Stimulated activated naive CD4-positive, alpha-beta T cell treated with Interleukin-2 at 50 U/mL for 16 hours (primary cell): ENCODE measurements around the gene CRYBA4.

Source experiments
- DNase-seq: peaks from one replicate; lab custom pipeline; 2025; lab: John Stamatoyannopoulos, UW

CRYBA4 gene

DNA sequence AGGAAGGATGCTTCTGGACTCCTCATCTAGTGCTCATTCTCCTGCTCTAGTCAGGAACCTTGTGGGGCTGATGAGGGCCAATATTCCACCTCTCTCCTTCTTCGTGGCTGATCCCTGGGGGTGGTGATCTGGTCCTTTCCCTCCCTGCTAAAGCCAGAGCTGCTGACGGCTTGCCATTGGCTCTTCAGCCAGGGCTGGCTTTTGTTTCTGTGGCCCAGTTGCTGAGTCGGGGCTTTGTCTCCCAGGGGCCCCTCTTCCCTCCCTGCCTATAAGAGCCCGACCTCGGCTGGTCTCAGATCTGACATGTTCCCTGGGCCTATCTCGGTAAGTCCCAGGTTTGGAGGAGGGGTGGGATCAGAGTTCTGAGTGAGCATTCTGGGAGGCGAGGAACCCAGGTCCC is at the start of gene CRYBA4:
Gene CRYBA4, plus strand, starts transcription at position 301 of the 400 bp plus-strand sequence. CDS start 634 bp downstream, outside the sequence.
- DNase-seq: no peak

DNA sequence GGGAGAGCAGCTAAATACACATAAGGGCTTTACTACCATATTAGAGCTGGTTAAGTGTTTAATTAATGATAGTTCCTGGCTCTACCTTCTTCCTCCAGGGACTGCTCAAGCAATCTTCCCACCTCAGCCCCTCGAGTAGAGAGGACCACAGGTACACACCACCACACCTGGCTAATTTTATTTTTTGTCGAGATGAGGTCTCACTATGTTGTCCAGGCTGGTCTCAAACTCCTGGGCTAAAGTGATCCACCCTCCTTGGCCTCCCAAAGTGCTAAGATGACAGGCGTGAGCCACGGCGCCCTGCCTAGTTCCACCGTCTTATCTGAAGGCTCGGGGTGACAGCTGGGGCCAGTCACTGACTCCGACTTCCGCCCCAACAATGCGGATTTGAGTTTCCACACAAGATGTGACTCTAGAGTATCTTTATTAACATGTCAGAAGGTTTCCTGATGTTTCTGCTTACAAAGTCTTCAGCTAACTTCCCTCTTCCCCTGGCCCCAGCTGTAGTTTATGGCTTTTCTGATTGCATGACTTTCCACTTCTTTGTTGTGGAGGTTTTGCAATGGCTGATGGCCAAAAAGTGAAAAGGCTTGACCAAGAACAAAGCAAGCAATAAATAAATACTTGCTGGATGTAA is 48.6 kb upstream of the CRYBA4 start:
- DNase-seq: no peak

DNA sequence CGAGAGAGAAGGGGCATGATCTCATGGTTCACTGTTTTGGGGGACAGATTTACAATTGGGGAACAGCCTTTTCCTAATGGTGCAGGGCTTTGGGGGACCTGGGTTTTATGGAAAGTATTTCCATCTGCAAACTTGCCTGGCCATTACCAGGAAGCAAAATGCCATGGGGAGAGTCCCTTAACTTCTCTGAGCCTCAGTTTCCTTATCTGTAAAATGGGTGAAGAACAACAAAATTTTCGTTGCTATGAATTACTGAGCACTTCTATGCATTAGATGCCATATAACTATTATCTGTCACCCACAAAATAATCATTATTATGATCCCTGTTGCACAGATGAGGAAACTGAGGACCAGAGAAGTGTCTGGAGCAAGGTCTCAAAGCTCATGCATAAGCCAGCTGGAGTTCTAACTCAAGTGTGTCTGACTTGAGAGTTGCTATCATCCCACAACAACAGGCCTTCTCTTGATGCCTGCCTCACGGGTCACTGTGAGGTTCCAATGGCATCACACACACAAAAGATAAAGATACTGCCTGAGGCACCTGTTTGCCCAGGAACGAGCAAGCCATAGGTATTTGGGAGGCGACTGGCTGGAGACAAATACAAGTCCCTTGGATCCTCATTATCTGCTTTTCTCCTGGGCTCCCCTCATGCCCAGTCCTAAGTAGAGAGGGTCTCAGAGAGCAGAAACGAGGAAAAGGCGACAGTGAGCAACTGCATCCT is 47.6 kb upstream of the CRYBA4 start:
- no peak for DNase-seq

DNA sequence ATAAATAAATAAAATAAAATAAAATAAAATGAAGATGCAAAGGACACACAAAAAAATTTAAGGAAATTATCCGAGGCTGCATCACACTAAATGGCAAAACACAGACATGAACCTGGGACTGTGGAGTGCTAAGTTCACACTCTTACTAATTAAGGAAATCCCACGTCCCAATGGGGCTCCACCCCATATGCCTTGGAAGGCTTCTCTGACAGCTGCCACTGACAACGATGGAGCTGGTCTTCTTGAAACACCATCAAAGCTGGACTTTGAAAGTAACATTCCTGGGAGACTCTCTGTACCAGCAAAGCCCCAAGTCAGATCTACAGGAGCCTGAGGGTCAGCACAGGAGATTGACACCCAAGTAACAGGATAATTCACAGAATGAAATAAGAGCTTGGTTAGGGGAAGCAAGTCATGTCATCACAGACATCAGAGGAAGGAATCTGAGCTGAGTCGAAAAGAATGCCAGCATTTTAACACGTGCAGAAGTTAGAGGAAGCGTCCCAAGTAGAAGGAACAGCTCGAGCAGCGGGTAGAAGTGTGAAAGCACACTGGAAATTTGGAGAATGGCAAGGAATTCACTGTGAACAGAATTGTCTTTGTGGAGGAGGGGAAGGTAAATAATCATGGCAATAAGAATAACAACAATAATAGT is 45.6 kb upstream of the CRYBA4 start:
- DNase-seq: no peak

DNA sequence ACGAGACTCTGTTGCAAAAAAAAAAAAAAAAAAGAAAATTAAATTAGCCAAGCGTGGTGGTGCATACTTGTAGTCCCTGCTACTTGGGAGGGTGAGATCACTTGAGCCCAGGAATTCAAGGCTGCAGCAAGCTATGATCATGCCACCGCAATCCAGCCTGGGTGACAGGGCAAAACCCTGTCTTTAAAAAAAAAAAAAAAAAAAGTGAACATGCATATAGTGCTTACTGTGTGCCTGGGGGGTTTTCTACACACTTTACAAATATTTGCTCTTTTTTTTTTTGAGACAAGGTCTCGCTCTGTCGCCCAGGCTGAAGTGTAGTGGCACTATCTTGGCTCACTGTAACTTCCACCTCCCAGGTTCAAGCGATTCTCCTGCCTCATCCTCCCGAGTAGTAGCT is 44.7 kb upstream of the CRYBA4 start:
- no peak for DNase-seq

DNA sequence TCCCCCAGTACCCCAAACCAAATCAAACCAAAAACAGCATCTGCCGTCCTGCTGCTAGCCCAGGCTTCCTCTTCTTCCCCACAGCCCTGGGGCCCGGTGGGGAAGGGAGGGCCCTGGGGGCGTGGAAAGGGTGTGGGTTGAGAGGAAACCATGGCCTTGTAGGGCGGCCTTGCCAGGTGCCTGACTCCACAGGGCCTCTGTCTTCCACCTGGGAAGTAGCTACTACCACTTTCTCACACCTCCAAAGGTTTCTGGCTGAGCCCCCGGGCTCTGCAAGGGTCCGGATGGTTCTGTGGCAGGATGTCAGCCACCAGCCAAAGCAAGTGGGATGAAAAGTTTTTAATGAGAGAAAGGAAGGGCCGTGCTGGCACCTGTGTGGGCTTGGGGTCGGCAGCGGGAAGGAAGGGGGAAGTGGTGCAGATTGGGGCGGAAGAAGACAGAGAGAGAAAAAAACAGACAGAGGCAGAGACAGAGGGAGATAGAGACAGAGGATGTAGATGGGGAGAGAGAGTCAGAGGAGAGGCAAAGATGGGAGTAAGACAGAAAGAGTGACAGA is 42.4 kb upstream of the CRYBA4 start:
- DNase-seq: peak; percentile 44

DNA sequence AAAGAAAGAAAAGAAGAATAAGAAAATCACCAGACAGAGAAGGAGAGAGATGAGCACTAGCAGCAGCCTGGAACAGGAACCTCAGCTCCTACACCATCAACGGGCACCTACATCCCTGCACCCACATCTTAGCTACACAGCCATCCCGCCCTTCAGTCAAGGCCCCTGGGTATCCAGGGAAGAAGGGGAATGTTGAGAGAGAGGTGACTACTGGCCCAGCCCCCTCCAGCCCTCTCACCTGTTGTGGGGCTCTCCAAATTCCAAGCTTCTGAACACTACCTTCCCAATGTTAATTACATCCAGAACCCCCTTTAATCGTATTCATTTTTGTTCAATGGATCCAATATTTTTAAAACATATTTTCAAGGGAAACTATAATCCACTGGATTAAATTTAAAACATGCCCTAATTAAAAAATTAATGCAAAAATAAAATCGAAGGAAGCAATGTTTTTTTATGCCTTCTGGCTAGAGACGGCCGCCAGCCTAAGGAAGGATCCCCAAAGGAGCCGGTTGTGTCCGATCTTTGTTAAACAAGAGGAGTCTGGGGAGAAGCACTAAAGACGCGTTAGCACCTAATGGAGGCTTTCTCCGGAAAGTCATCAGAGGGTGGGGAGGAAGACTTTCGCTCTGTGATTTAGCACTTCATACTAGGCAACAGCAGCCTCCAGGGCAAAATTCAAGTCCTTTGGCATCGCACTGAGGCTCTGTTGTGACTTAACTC is 41.4 kb upstream of the CRYBA4 start:
- no peak for DNase-seq

DNA sequence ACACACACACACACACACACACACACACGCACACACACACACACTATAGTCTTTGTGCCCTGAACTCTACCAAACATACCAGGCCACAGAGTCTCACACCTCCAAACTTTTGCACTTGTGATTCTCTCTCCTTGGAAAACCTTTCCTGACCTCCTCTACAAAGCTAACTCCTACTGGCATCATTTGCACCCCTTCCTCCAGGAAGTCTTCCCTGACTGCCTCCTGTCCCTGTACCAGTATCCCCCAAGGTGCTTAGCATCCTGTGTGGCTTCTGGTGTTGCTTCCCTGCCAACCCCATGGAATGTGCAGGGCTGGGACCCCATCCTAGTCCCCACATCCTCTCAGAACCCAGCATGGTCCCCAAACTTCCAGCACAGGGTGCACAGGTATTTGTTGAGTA is 40.7 kb upstream of the CRYBA4 start:
- no peak for DNase-seq

DNA sequence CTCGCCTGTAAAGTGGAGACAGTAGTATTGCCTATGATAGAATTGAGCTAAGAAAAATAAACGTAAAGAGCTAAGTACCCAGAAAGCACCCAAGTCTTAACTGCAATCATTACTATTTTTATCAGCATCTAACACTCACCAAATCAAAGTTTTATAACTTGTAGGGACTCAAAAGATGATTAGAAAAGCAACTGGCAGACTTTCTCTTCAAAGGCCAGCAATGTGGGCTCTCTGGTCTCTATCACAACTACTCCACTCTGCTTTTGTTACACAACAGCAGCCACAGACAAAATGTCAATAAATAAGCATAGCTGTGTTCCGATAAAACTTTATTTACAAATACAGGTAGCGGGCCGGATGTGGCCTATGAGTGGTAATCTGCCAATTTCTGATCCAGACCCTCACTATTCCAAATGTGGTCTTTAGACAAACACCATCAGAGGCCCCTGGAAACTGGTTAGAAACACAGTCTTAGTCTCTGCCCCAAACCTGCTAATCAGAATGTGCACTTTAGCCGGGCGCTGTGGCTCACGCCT is 40.1 kb upstream of the CRYBA4 start:
- DNase-seq: no peak

DNA sequence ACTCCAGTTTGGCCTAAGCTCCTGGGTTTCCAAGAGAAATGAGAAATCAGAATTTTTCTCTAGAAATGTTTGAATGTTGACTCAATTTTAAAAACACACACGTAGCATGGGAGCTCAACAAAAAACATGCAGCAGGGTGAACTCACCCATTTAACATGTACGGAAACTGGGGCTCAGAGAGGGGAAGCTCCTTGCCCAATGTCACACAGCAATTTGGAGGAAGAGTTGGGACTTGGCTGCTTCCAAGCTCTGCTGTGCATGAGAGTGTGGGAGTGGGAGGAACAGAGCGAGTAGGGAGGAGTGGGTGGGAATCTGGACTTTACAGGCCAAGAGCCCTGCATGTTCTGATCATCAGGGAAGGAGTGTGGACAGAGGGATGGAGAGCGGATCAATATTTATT is 37.8 kb upstream of the CRYBA4 start:
- DNase-seq: no peak

DNA sequence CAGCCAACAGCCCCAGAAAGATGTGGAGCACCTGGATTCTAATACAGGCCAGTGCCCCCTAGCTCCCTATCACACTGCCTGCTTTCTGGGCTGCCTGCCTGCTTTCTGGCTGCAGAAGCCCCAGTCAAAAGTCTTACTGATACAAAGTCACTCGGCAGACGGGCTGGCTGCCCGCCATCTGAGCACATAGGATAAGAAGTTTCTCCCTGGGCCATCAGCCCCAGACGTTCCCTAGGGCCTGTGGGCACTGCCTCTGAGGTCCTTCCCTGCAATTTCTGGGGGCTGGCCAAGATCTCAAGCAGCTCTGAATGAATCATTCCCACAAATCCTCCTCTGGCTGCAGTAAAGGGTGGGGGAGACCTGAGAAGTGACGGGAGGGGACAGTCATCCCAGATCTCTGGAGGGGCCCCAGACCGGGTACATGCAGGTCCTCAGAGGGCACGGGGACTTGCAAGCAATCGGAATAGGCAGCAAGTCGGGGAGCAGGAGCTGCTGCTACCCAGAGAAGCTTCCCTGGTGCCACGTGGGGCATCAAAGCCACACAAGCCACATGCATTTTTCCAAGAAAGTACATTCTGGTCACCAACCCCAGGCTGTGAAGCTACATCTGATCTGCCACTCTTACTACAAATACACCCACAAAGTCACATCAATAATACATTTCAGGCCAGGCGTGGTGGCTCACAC is 36.5 kb upstream of the CRYBA4 start:
- DNase-seq: no peak

DNA sequence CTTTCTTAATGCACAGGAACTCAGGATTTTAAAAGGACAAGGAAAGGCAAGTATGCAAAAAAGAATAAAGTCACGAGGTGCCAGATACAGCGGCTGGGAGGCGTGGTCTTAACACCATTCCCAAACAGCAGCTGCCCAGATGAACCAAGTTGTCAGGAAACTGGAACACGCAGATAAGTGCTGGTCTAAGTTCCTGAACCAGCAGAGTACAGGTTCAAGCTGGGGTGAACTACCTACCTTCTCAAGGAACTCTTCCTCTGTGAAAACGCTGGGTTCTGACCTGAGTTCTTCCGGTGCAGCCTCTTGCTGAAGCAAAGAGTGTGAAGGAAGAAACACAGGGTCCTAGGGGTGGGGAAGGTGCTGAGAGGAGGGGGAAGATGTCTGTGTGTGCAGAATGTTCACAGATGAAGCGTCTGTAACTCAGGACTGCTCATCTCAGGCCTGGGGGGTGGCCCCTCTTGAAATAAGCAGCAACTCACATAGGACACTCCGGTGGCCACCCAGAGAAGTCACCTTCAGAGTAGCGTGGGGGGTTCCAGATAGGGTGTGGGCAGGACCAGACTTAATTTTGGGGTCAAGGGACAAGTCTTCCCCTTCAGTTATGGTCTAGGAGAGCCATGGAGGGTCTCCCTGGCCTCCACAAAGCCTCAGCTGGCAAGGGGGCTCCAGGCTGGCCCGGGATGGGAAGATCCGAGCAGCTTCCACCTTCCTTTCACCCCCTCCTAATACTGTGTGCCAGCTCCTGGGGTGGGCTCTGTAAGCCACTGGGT is 35.0 kb upstream of the CRYBA4 start:
- DNase-seq: no peak

DNA sequence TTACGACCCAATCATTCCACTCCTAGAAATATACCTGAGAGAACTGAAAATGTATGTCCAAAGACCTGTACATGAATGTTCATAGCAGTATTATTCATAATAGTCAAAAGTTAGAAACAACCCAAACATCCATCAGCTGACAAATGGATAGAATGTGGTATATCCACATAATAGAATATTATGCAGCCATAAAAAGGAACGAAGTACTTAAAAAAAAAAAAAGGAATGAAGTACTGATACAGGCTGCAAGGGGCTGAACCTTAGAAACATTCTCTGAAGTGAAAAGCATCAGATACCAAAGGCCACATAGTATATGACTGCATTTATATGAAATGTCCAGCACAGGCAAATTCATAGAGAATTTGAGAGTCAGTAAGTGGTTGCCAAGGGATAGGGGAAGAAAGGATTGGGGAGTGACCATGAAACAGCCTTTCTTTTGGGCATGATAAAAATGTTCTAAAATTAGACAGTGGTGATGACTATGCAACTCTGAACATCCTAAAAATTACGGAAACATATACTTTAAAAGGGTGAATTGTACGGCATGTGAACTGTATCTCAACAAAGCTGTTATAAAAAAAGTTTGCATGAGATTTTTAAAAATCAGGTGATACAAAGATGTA is 33.7 kb upstream of the CRYBA4 start:
- no peak for DNase-seq

DNA sequence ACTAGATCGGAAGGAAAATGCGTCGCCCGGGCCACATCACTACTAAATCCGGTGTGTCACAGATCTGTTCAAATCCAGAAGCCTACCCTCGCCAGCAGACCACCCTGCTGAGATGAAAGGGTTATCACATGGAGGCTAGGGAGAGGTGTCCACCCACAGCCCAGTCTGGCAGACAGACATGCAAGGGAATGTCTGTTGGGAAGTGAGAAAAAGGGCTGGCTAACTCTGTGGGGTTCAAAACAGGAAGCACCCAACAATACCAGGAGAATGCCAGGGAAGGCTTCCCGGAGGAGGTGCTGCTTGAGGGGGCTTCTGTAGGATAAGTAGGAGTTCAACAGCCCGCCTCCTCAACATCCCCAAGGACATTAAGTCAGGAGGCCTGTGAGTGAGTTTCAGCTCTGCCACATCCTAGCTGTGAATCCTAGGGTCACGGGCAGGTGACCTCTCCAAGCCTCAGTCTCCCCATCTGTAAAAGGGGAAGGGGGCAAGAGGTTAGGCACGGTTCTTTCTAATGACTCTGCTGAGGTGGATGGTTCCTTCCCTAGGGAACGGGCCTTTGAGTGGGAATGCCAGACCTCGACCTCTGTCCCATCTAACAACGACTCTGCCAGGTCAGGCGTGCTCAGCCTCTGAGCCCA is 32.9 kb upstream of the CRYBA4 start:
- DNase-seq: no peak

DNA sequence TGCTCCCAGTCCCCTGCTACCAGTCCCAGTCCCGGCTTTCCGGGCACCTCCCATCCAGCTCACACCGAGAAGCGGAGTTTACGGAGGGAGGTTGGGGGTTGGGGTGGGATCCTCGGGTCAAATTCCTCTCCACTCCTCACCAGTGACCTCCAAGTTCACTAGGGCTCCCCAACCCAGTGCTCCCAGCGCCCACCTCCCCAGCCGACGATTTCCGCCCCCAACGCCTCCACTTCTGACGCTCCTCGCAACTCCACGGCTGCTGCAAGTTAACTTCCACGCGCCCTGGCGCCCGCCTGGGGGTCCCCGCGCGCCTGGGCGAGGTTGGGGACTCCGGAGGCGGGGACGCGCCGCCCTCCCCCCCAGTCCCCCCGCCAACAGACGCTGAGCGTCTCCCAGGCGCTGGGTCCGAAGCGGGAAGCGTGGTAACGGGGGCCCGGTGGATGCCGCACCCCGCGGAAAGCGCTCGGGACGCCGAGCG is 32.4 kb upstream of the CRYBA4 start:
- peak; percentile 24 for DNase-seq

DNA sequence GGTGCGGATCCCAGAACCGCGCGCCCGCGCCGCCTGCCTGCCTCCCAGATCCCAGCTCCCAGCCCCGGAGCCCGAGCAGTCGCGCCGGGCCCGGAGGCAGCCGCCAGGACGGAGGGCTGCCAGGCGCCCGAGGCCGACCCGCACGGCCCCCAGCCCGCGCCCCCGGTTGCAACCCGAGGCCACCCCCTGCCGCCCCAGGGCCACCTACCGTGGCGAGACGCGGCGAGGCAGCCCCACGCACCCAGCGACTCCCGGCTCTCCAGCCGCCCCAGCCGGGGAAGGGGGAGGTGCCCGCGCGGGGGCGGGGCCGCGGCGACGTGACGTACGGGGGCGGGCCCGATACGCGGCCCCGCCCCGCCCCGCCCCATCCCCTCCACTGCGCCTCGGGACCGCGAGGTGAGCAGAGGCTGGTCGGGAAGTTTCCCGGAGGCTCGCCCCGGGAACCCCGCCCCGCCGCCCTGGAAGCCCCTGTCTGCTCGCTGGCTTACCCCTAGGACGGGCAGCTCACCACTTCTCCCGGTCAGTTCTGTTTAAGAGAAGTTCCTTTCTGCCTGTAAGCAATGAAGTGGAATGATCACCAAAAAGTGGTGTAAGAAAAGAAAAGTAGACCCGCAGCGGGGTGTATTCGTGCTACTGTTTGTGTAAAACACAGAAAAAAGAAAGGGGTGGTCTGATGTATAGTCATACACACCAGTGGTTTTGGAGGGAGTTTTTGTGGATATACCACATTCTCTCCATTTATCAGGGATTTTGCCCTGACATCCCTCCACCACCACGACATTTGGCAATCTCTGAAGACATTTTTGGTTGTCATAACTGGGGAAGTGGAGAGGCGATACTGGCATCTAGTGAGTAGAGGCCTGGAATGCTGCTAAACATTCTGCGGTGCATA is 31.7 kb upstream of the CRYBA4 start, which contains the start of gene TPST2:
Gene TPST2, minus strand, starts transcription at position 288 of the 892 bp plus-strand sequence. CDS start 48,502 bp downstream, outside the sequence.
- DNase-seq: peak; percentile 65

DNA sequence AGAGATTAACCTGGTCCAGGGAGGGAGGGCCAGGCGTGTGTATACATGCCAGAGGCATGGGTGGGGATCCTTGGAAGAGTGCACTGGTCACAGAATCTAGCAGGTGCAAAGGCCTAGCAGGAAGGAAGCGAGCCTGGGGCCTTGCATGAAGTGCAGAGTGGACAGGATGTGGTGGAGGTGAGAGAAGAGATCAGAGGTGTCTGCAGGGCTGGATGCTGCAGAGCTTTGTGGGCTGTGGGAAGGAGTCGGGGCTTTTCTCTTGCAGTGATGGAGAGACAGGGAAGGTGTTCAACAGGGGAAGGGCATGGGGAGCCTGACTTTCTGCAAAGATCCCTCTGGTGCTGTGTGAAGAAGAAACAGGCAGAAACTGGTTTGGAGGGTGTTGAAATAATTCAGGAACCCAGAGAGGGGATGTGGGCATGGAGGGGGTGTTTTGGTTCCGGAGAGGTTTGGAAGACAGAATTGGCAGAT is 29.3 kb upstream of the CRYBA4 start:
- peak; percentile 15 for DNase-seq

DNA sequence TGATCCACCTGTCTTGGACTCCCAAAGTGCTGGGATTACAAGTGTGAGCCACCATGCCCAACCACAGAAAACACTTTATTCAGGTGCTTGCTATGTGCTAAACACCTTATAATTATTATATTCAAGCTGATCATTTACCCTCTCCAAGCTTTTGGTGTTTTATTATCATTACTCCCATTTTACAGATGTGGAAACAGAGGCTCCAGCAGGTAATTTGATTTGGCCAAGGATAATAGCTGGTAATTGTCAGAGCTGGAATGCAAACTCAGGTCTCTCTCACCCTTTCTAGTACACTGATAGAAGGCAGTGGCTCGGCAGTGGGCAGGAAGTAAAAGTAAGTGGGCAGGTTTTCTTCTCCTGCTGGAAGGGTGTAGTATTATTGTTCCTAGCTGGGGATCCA is 28.0 kb upstream of the CRYBA4 start:
- no peak for DNase-seq
